Subcutaneous adipose tissue (tissue), 4 donors: ENCODE results near the gene MAOA. TPM values are rescaled to one million over a fixed set of nuclear protein-coding genes. Genes with fewer than 3 reads are reported as not detected.

Experiments
- CTCF ChIP-seq: fragments of 450-650 bp; IDR thresholded peaks from one replicate; pipeline ENCODE4 v1.5.1; 2016; ENCODE audit warnings: low read depth, mild to moderate bottlenecking, control low read depth, antibody characterized with exemption, moderate library complexity
- total RNA-seq, 4 donors: library from RNA; depleted of rRNA; stranded (reverse); fragments of >200 nt; gene quantifications; one replicate each; pipeline ENCODE4 v1.1.0, GENCODE V29; 2016

The MAOA gene
- total RNA-seq, 4 donors from 2014 or later: 291 to 599 (median 388) TPM

- TF ChIP-seq CTCF: no peak
Observed at GRCh38 chrX:43744284-43744683, 88.2 kb downstream of the MAOA start.

- no peak for TF ChIP-seq CTCF
Observed at GRCh38 chrX:43745938-43746721, 90.0 kb downstream of the MAOA start.

- no peak for TF ChIP-seq CTCF
Observed at GRCh38 chrX:43747476-43747875, 91.4 kb downstream of the MAOA start.

GRCh38 chrX:43750248-43750676 lies 94.2 kb downstream of the MAOA start:
- TF ChIP-seq CTCF: no peak

- no peak for TF ChIP-seq CTCF
Observed at GRCh38 chrX:43753637-43754036, 97.5 kb downstream of the MAOA start.

GRCh38 chrX:43756076-43756475 lies 100.0 kb downstream of the MAOA start:
- no peak for TF ChIP-seq CTCF

GRCh38 chrX:43758044-43758443 lies 101.9 kb downstream of the MAOA start:
- no peak for TF ChIP-seq CTCF
